Colon (tissue), 2 donors: Measurements from ENCODE around the gene ZNF106.

Experiments
- FAIRE-seq: peaks from 2 replicates; lab custom pipeline; 2012; peaks lifted over from hg19 to GRCh38; lab: Jason Lieb, UNC
- donor health status: control.
- donor health status: control.

Gene ZNF106

GRCh38 chr15:42405863-42406482 is 85.0 kb downstream of the ZNF106 start:
- FAIRE-seq = no peak

- FAIRE-seq = no peak
These were observed 86.3 kb downstream of the ZNF106 start for GRCh38 chr15:42404461-42405235.

DNA sequence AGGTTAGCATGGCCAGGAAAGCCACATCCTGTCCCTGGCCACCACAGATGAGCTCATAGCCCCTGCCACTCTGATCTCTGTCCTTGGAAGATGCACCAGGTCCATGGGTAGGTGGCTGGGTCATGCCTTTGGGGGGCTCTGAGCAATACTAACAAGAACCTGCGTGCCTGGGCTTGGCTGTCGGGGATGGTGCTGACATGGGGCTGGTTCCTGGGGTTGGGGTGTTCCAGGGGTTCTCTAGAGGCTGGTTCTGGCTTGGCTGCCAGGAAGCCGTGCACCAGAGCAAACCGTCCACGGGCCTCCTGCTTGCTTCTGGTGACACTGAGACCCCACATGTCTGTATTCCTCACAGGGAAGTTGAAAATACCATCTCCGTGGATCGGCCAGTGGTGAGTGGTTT is 87.6 kb downstream of the ZNF106 start:
- no peak for FAIRE-seq

GRCh38 chr15:42402455-42403205 is 88.3 kb downstream of the ZNF106 start:
- FAIRE-seq = no peak

GRCh38 chr15:42401544-42402454 is 89.1 kb downstream of the ZNF106 start:
- no peak for FAIRE-seq

DNA sequence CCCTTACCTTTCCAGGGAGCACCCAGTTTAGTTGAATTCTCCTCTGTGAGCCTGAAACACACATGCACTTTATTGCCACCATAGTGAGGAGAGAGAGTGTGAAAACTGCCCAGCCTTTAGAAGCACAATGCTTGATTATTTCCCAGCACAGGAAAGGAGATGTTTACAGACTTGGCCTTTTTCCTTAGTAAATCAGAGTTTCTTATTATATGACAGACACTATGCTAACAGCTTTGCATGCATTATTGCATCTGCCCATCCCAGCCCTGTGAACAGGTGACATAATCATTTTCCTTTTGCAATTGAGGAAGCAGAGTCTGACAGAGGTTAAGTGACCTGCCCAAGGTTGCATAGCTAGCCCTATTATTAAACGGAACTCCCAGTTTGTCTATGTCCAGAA is 95.1 kb downstream of the ZNF106 start:
- no peak for FAIRE-seq

DNA sequence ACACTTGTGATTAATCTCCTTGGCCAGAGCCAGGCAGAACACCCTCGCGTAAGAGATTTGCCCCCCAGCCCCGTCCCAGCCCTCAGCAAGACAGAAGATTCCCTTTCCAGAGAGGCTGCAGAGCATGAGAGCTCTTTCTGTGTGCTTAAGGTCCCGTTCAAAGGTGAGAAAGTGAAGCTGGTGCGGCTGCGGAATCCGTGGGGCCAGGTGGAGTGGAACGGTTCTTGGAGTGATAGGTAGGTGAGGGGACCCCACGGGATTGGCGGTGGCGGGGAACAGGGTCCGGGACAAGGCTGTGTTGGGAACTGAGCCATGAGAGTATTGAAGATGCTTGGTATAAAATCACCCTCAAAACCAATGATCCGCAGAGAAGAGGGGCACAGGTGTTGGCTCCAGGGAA is 96.8 kb downstream of the ZNF106 start:
- no peak for FAIRE-seq

DNA sequence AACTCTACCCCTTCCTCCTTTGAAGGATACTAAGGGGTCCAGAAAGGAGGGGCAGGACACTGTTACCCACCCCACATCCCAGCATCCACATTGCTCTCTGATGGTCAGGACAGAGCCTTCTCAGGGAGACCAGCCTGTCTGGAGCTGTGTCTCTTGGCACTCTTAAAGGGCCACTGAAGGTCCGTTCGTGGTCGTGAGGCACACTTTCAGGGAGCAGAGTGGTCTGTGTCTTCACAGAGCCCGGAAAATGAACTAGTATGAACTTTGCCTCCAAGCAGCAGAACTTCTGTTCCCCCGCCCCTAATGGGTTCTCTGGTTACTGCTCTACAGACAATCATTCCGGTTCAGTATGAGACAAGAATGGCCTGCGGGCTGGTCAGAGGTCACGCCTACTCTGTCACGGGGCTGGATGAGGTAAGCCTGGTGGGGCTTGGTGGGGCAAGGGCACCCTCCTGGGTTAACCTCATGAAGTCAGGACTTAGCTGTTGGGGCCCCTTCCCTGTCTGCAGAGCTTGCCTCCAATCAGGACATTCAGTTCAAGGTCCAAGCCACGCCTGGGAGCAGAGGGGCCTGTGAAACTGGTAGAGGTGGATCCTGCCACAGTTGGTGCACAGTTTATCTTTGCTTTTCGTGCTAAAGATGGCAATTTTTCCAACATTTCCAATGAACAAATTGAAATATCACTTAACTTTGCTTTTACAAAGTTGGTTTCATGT is 98.5 kb downstream of the ZNF106 start:
- no peak for FAIRE-seq

DNA sequence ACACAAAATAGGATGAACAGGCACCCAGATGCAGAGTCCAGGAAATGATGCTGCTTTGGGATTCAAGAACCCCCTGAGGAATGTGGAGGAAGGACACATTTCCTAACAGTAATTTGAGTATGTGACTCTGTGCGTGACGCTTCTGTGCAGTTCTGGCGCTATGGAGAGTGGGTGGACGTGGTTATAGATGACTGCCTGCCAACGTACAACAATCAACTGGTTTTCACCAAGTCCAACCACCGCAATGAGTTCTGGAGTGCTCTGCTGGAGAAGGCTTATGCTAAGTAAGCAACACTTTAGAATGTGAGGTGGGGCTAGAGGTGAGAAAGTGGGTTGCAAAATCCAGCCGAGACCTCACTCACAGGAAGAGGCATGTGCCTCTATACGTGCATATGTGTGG is 103.3 kb downstream of the ZNF106 start:
- no peak for FAIRE-seq

DNA sequence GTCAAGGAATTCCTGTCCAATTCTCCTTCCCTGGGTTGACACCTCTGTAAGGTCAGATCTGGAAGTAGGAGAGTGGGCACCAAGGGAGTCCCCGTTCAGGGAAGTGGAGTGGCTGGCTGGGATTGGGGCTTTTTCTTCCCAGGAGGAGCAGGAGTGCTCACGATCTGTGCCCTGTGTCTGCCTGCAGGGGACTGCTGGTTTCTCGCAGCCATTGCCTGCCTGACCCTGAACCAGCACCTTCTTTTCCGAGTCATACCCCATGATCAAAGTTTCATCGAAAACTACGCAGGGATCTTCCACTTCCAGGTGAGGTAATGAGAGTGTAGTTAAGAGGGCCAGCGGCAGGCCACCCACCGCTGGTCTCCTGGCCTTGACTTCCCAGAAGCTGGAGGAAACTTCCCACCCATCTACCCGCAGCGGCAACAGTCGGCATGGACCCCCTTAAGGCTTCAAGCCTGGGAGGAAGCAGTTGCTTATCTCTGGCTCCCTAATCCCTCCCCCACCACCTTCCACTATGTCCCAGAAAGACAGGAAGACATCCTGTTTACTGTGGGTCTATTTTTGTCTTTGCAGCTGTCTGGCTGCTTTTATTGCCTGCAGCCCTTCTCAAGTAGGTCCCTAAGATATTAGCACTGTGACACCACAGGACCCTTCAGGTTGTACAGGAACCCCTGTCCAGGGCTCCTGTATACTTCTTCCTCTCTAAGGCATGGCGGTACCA is 104.8 kb downstream of the ZNF106 start:
- FAIRE-seq = no peak

- FAIRE-seq = no peak
These were observed 105.5 kb downstream of the ZNF106 start for GRCh38 chr15:42385206-42385979.

DNA sequence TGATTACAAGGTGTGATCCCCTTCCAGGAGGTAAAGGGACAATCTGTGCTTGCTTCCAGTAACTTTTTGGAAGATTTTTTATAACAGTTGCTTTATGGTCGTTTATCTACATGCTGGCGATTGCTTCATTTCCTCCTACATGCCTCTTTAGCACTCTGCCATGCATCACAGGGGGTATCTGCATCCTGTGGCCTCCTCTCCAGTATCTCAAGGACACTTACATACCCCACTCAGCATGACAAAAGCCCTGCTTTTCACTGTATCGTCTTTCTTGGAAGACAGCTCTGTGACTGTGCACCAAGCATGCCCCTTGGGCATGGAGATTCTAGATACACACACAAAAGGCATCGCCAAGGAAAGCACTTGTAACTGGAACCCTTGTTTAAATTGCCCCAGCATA is 106.3 kb downstream of the ZNF106 start:
- FAIRE-seq = no peak

DNA sequence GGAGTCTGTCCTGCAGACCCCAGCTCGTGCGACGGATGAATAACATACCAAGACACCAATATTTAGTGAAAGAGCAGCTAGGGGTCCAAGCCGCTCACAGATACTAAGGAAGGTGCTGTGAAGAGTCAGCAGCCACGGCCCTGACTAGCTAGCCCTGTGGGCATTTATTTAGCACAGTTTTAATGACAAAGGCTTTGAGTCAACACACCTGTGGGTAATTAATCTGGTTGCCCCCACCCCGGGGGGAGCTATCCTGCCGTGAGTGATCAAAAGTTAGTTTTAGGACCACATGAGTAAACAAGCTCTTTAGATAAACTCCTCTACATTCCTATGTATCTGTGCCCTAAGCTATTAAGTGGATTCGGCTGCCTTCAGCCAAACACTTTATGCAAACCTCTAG is 112.9 kb downstream of the ZNF106 start:
- FAIRE-seq = no peak

DNA sequence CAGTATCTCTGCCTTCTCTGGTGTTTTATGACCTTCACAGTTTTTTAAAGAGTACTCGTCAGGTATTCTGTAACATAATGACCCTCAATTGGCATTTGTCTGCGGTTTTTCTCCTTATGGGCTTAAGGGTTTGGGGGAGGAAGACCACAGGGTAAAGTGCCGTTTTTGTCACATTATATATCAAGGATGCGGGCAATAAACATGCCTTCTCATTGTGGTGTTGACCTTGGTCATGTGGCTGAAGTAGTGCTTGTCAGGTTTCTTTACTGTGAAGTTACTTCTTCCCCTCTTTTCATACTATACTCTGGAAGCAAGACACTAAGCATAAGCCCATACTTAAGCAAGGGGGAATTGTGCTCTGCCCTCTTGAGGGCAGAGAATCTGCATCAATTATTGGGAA is 115.0 kb downstream of the ZNF106 start:
- FAIRE-seq = no peak

DNA sequence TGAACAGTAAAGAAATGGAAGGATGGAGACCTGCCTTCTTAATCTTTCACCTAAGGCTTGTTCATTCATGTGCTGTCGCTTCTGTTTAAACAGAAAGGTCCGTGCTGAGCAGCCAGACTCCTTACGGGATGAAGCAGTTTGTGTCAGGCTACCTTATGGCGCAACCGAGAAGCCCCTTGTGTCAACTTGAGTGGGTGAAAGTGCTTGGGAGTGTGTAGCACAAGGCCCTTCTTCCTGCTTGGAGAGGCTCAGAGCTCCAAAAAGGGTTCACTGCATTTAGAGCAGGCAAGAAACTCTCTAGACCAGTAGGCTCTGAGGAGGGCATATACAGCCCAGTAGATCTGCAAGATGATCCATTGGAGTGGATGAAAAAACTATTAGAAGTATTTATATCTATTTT is 115.7 kb downstream of the ZNF106 start:
- FAIRE-seq = no peak

DNA sequence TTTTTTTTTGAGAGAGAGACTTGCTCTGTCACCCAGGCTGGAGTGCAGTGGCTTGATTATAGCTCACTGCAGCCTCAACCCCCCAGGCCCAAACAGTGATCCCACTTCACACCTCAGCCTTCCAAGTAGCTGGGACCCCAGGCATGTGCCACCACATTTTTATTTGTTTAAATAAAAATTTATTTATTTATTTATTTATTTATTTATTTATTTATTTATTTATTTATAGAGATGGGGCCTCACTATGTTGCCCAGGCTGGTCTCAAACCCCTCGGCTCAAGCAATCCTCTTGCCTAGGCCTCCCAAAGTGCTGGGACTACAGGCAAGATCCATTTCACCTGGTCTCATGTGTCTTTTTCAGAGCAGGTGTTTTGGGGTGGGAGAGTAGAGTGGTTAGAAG is 116.1 kb downstream of the ZNF106 start:
- no peak for FAIRE-seq

- FAIRE-seq = no peak
These were observed 117.0 kb downstream of the ZNF106 start for GRCh38 chr15:42373936-42374335.

- no peak for FAIRE-seq
These were observed 117.7 kb downstream of the ZNF106 start for GRCh38 chr15:42373274-42373673.

GRCh38 chr15:42371096-42371495 is 119.8 kb downstream of the ZNF106 start:
- FAIRE-seq = no peak

DNA sequence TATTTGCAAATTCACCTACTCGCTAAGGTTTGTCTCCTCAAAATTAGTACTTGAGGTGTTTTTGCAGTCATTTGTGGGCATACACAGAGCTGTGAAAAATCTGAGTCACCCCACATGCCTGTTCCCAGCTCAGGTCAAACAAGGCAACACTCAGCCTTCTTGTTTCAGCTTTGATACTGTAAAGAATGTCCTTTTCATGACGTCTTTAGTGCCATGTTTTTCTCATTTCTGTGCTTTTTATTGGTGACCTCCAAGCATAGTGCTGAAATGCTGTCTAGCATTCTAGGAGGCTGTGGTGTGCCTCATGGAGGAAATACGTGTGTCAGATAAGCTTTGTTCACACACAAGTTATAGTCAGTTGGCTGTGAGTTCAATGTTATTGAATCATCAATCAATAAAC is 122.8 kb downstream of the ZNF106 start:
- no peak for FAIRE-seq
